ENCODE results near the gene GJB3.
"Not testable (repeated sequence)": the region's sequence is repeated elsewhere in the genome, so short reads cannot be mapped to it uniquely, and the experiment has no call there.

Gene GJB3

GRCh38 chr1:34781071-34781843 is at the start of gene GJB3:
TSS of gene GJB3 (plus strand) at chr1:34781214. CDS start at chr1:34784763, 3,549 bp downstream.
- H3K27ac ChIP-seq = peak within 1 kb of the TSS; percentile 99
- CTCF ChIA-PET = interaction anchor here (1.0 to 1.8 kb wide), 3 partner anchors 35 to 72 kb away, joined by 5 to 8 read pairs (median 6); no protein-coding TSS in a partner anchor
- TF ChIP-seq, protein P1, sequence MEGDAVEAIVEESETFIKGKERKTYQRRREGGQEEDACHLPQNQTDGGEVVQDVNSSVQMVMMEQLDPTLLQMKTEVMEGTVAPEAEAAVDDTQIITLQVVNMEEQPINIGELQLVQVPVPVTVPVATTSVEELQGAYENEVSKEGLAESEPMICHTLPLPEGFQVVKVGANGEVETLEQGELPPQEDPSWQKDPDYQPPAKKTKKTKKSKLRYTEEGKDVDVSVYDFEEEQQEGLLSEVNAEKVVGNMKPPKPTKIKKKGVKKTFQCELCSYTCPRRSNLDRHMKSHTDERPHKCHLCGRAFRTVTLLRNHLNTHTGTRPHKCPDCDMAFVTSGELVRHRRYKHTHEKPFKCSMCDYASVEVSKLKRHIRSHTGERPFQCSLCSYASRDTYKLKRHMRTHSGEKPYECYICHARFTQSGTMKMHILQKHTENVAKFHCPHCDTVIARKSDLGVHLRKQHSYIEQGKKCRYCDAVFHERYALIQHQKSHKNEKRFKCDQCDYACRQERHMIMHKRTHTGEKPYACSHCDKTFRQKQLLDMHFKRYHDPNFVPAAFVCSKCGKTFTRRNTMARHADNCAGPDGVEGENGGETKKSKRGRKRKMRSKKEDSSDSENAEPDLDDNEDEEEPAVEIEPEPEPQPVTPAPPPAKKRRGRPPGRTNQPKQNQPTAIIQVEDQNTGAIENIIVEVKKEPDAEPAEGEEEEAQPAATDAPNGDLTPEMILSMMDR (conservative IDR thresholded peaks at IDR 0.05; ENCODE audit: low read depth) = no peak
- peak; percentile 76 for DNase-seq (ENCODE audit: low spot score)
- POLR2A ChIA-PET (ENCODE audit: low non-redundant PET) = interaction anchor here (0.6 to 1.4 kb wide), 3 partner anchors 22 to 38 kb away, joined by 3 read pairs; partner anchors contain the start of gene GJB4

- POLR2A ChIA-PET (ENCODE audit: low non-redundant PET); CTCF ChIA-PET; DNase-seq (ENCODE audit: low spot score); H3K27ac ChIP-seq: not testable (repeated sequence)
Observed at GRCh38 chr1:34732831-34733230, 48.2 kb upstream of the GJB3 start.

DNA sequence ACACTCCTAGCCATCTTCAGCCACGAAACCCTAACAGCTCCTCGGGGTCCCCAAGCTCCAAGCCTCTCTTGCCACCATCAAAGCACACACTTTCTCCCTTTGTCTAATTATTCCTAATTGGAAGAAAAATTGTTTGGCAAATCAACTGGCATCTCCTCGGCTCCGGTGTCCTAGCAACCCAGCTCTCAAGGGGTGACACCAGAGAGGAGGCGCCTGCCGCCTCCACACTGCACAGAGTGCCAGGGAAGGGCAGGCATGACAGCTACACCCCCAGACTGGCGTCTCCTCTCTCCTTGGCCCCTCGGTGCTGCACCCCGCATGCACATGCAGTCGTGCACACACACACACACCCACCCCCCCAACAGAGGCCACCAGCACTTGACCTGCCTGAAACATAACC is 44.3 kb upstream of the GJB3 start:
- H3K27ac ChIP-seq = no peak overlapping the region
- TF ChIP-seq, protein P1 (conservative IDR thresholded peaks at IDR 0.05; ENCODE audit: low read depth) = no peak
- CTCF ChIA-PET = no interaction called here
- no peak for DNase-seq (ENCODE audit: low spot score)
- POLR2A ChIA-PET (ENCODE audit: low non-redundant PET) = no interaction called here

GRCh38 chr1:34737236-34737635 is 43.8 kb upstream of the GJB3 start:
- DNase-seq (ENCODE audit: low spot score); H3K27ac ChIP-seq; POLR2A ChIA-PET (ENCODE audit: low non-redundant PET); CTCF ChIA-PET: not testable (repeated sequence)

- no peak overlapping the region for H3K27ac ChIP-seq
- CTCF ChIA-PET = interaction anchor here (1.0 kb wide), 2 partner anchors 43 to 1106 kb away, joined by 3 to 4 read pairs; no protein-coding TSS in a partner anchor
- TF ChIP-seq, protein P1 (conservative IDR thresholded peaks at IDR 0.05; ENCODE audit: low read depth) = no peak
- POLR2A ChIA-PET (ENCODE audit: low non-redundant PET) = no interaction called here
- no peak for DNase-seq (ENCODE audit: low spot score)
Observed at GRCh38 chr1:34739613-34740012, 41.4 kb upstream of the GJB3 start.

DNA sequence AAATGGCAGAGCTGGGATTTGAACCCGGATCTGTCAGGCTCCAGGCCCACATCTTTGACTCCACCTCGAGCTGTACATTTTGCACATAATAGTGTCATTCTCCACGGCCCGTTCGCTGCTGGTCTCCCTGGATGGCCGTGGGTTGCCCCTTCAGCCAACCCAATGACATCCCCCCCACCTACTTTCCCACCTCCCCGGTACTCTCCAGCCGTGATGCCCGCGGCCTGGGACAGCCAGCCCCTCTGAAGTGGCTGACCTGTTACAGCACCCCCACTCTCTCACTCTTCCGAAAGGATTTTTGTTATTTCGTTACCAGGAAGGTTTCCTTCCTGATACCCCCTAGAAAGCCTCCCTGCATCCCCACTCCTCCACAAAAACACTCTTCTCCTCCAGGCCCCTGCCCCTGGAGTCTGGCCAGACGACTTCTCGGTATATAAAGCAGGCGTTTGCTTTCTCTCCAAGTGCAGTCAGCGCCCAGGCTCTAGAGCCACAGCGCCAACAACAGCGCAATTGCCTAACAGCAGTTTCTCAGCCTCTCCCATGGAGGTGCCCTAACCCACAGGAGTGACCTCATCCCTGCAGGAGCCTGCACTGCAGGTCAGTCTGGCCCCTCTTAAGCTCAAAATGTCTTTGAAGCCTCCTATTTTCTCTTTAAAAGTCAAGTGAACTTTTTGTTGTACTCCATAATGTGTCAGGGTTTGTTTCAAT is 40.7 kb upstream of the GJB3 start:
- H3K27ac ChIP-seq = no peak overlapping the region
- no peak for DNase-seq (ENCODE audit: low spot score)
- TF ChIP-seq, protein P1 (conservative IDR thresholded peaks at IDR 0.05; ENCODE audit: low read depth) = no peak
- ChIA-PET POLR2A (ENCODE audit: low non-redundant PET) (no interaction called here), CTCF (interaction anchor here (1.0 kb wide), 1 partner anchor 44 kb away, joined by 3 read pairs; no protein-coding TSS in a partner anchor)

GRCh38 chr1:34742667-34743270 is 38.2 kb upstream of the GJB3 start:
- TF ChIP-seq, protein P1 (conservative IDR thresholded peaks at IDR 0.05; ENCODE audit: low read depth) = peak; percentile 96
- no peak overlapping the region for H3K27ac ChIP-seq
- DNase-seq (ENCODE audit: low spot score) = peak; percentile 86
- ChIA-PET CTCF (interaction anchor here (0.5 to 1.4 kb wide), 22 partner anchors 10 to 1110 kb away, joined by 3 to 8 read pairs (median 4); partner anchors contain the start of genes GJB3, GJB4 and GJB5), POLR2A (ENCODE audit: low non-redundant PET) (interaction anchor here (0.6 kb wide), 1 partner anchor 38 kb away, joined by 3 read pairs; the partner anchor contains the start of gene GJB3)

Measured in RWPE1 (cell line).